Globus pallidus (tissue), 1 donor: ENCODE measurements around the gene ACKR2.

Experiments used
- DNase-seq: peaks from one replicate; pipeline ENCODE4 v3.0.0-alpha.2; 2015; ENCODE audit warnings: low spot score

ACKR2 gene

DNA sequence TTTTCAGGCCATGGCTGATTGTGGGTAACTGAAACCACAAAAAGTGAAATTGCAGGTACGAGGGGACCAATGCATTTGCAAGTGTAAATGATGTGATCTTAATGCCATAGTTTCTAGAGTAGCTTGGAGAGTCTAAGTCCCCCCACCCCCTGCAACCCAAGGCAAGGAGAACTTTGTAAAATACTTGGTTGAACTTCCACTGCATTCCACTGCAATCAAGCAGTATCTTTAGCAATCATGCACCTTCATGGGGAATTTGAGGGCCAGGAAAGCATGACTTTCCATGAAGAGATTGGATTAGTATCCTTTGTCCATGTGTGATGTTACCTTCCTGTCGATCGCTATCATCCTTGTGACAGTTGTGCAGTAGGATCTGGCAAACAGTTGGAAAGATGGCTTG lies 77.8 kb downstream of the ACKR2 start:
- DNase-seq: no peak

DNA sequence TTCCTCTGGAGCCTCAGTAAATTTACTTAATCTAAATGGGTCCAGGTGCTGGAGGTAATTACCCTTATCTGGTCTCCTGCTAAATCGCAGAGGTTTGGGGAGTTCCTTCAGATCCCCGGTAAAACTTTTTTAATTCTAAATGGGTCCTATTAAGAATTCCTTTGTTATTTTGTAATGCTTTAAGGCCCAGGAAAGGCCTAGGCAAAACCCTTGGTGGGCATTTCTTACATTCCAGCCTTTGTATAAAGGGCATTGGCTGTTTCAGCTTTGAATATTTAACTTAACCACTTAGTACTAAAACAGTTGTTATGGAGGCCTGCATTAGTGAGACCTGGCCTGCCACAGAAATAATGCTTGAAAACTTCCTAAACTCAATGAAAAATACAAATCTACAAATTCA lies 81.8 kb downstream of the ACKR2 start:
- no peak for DNase-seq

GRCh38 chr3:42892169-42892568 lies 82.9 kb downstream of the ACKR2 start:
- DNase-seq: no peak

DNA sequence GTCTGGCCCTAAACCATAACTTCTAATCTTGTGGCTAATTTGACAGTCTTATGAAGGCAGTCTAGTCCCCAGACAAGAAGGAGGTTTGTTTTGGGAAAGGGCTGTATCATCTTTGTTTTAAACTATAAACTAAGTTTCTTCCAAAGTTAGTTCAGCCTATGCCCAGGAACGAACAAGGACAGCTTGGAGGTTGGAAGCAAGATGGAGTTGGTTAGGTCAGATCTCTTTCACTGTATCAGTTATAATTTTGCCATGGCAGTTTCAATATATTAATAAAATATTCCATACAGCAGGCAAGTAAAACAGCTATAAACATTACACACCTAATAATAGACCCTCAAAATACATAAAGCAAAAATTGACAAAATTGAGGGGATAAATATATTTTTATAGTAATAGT lies 83.6 kb downstream of the ACKR2 start:
- DNase-seq: no peak

- DNase-seq: no peak
Observed at GRCh38 chr3:42894698-42895579, 85.7 kb downstream of the ACKR2 start.

DNA sequence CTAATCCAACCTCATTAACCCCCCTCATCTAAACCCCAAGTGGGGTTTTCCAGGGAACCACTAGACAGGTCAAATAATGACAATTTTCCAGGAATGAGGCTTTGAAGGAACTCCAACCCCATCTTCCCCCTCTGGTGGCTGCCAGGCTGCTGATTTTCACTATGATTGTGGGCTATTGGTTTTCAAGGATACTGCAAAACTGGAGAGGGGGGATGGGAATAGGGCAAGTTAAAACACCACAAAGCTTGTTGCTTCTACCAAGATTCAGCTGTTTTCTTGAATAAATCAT lies 86.3 kb downstream of the ACKR2 start:
- no peak for DNase-seq

- no peak for DNase-seq
Observed at GRCh38 chr3:42898896-42899675, 89.8 kb downstream of the ACKR2 start.

- DNase-seq: no peak
Observed at GRCh38 chr3:42900226-42901072, 91.2 kb downstream of the ACKR2 start.

GRCh38 chr3:42901073-42901415 lies 91.8 kb downstream of the ACKR2 start:
- DNase-seq: no peak

DNA sequence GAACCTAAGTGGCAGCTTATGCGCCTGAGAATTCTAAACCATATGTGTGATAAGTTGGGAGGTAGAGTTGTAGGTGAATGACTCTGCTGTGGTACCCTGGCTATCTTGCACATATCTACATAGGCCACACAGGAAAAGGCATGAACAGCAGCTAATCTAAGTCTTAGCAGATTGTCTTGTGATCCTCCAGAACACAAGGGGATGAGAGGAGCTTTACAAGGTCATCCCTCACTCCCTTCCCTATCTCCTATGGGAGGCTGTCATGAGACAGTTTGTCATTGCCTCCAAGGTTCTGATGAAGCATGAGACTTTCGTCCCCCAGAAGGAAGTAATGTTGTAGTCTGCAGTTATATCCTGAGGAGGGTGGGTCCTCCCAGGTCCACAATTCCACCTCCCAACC lies 93.0 kb downstream of the ACKR2 start:
- no peak for DNase-seq

- no peak for DNase-seq
Observed at GRCh38 chr3:42904076-42904475, 94.8 kb downstream of the ACKR2 start.

GRCh38 chr3:42905740-42906069 lies 96.5 kb downstream of the ACKR2 start:
- DNase-seq: no peak

DNA sequence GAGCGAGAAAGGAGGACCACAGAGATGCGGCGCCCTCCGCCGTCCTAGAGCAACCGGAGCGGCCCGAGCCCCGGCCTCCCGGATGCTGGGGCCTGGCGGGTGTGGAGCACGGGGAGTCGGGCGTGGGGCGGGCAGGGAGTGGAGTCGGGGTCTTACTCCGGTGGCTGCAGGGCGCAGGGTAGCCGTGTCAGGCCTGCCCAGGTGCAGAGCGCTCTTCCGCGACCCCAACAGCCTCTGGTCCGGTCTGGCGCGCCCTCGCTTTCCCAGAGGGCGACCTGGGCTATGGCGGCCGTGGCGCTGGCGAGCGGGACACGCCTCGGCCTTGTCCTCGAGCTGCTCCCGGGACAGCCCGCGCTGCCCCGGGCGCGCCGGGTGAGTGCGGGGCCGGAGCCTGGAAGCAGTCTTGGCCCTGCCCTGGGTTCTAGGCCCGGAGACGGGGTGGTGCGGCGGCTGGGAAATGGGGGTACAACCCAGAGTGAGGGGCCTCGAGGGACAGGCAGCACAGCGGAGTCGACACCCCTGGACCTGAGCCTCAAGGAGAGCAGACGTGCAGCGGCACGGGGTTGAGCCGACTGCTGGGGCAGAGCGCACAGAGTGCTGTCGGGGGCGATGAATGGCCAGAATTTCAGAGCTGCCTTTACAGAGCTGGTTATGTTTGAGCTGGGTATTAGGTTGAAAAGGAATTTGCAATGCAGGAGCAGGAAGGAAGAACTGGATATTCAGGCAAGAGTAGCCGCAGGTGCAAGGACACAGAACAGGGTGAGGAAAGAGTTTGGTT lies 97.0 kb downstream of the ACKR2 start, which contains the start of gene ZNF662:
ZNF662 (plus strand) TSS at position 73 of the 778 bp plus-strand sequence. CDS start 1,973 bp downstream, outside the sequence.
- DNase-seq: peak; percentile 51

DNA sequence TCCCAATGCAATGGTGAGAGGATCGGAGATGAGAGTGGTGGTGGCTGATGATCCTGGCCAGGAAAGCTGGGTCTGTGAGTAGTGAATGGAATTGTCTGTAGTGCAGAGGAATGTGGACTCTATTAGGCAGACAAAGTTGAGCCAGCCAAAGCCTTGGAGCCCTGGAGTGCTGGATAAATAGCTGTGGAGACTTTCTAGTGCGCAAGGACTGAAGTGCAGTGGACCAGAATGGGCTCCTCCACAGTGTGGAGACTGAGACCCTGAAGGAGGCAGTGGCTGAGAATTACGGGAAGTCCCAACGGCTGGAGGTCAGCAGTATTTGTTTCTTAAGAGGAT lies 97.6 kb downstream of the ACKR2 start:
- peak; percentile 5 for DNase-seq

GRCh38 chr3:42908675-42909074 lies 99.4 kb downstream of the ACKR2 start:
- no peak for DNase-seq

- no peak for DNase-seq
Observed at GRCh38 chr3:42911551-42911950, 102.3 kb downstream of the ACKR2 start.

DNA sequence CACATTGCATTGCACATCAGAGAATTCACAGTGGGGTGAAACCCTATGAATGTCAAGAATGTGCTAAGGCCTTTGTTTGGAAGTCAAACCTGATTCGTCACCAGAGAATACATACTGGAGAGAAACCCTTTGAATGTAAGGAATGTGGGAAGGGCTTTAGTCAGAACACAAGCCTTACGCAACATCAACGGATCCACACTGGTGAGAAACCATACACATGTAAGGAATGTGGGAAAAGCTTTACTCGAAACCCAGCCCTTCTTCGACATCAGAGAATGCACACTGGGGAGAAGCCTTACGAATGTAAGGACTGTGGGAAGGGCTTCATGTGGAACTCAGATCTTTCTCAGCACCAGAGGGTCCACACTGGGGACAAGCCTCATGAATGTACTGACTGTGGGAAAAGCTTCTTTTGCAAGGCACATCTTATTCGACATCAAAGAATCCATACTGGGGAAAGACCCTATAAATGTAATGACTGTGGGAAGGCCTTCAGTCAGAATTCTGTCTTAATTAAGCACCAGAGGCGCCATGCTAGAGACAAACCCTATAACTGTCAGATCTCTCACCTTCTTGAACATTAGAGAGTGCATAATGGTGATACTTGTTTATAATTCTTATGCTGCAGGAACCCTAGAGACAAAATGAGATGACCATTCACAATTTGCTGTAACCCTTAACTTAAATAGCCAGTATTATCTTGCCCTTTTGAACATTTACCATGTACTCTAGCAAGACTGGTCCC lies 105.7 kb downstream of the ACKR2 start:
- no peak for DNase-seq
